Measurements from ENCODE around the gene ACAA1. TPM values are rescaled to one million over a fixed set of nuclear protein-coding genes. Genes with fewer than 3 reads are reported as not detected.

Gene ACAA1
- total RNA-seq, 4 donors from 2014 or later = 22.3 to 54.1 (median 37.6) TPM

GRCh38 chr3:38114875-38115644, 21.9 kb downstream of the ACAA1 start:
- Histone ChIP-seq H3K27ac (no peak overlapping the region), H3K4me3 (no peak overlapping the region), H3K4me1 (no peaks in the 10 kb centered on the region), H3K36me3 (no peaks in the 10 kb centered on the region), H3K9me3 (no peaks in the 10 kb centered on the region), H3K27me3 (no peaks in the 10 kb centered on the region)
- no peak for DNase-seq
- intact Hi-C loops (cut with DNase I; ENCODE audit: low total_unique reads) = no loop called here
- TF ChIP-seq POLR2A (IDR thresholded peaks at IDR 0.05) = no peak
- no peak for TF ChIP-seq CTCF (IDR thresholded peaks at IDR 0.05)

DNA sequence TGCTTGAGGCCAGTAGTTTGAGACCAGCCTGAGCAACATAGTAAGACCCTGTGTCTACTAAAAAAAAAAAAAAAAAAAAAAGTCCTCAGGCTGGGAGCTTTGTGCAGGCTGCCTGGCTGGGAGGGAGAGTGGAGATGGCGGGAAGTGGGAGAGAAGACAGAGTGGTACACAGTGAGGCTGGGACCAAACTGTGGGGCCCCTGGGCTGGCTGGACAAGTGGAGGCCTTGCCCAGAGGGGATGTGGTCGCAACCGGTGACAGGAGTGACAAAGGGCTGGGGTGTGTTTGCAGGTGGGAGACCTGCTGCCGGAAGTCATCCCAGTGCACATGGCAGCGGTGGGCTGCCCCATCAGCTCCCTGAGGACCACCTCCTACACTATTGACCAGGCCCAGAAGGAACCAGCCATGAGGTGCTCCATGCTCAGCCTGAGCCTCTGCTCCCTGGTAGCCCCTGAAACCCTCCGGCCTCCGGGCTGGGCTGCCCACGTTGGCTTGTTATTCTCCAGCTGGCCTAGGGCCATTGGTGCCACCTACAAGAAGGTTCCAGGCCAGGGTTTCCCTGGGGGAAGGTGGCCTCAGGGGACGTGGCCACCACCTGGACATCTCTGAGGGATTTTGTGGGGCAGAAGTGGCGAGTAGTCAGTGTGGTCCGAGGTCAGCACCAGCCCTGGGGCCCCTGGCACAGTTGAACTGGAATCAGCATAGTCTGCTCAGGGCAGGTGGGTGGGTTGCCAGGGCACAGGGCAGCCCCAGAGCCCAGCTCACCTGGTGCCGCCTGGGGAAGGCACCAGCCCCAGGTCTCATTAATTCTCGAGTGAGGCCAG, 22.7 kb downstream of the ACAA1 start:
- Histone ChIP-seq H3K27me3 (no peaks in the 10 kb centered on the region), H3K9me3 (no peaks in the 10 kb centered on the region), H3K4me3 (no peak overlapping the region), H3K36me3 (no peaks in the 10 kb centered on the region), H3K4me1 (no peaks in the 10 kb centered on the region), H3K27ac (no peak overlapping the region)
- no peak for DNase-seq
- TF ChIP-seq CTCF (IDR thresholded peaks at IDR 0.05) (no peak), POLR2A (IDR thresholded peaks at IDR 0.05) (no peak)
- intact Hi-C loops (cut with DNase I; ENCODE audit: low total_unique reads) = no loop called here

- H3K27me3 ChIP-seq = no peaks in the 10 kb centered on the region
- no peak overlapping the region for H3K27ac ChIP-seq
- H3K9me3 ChIP-seq = no peaks in the 10 kb centered on the region
- H3K4me1 ChIP-seq = no peaks in the 10 kb centered on the region
- intact Hi-C loops (cut with DNase I; ENCODE audit: low total_unique reads) = no loop called here
- DNase-seq = no peak
- no peak overlapping the region for H3K4me3 ChIP-seq
- H3K36me3 ChIP-seq = no peaks in the 10 kb centered on the region
- no peak for TF ChIP-seq CTCF (IDR thresholded peaks at IDR 0.05)
- no peak for TF ChIP-seq POLR2A (IDR thresholded peaks at IDR 0.05)
Measured at GRCh38 chr3:38112378-38112761, 24.6 kb downstream of the ACAA1 start.

- no peak for TF ChIP-seq POLR2A (IDR thresholded peaks at IDR 0.05)
- no peak for TF ChIP-seq CTCF (IDR thresholded peaks at IDR 0.05)
- no peaks in the 10 kb centered on the region for H3K9me3 ChIP-seq
- H3K36me3 ChIP-seq = no peaks in the 10 kb centered on the region
- H3K27me3 ChIP-seq = no peaks in the 10 kb centered on the region
- H3K4me3 ChIP-seq = no peak overlapping the region
- H3K27ac ChIP-seq = no peak overlapping the region
- no peaks in the 10 kb centered on the region for H3K4me1 ChIP-seq
- intact Hi-C loops (cut with DNase I; ENCODE audit: low total_unique reads) = no loop called here
- no peak for DNase-seq
Measured at GRCh38 chr3:38111696-38112377, 25.1 kb downstream of the ACAA1 start.

All from uterus (tissue), 4 donors.